HG03571 (cell line): ENCODE measurements around the gene CRPPA.
A peak's percentile ranks its signal among the peaks of the same experiment; 100 is the strongest.
"Not testable (repeated sequence)": the region's sequence is repeated elsewhere in the genome, so short reads cannot be mapped to it uniquely, and the experiment has no call there.

Experiments
- ATAC-seq: cut with Tn5 transposase; IDR thresholded peaks from one replicate; pipeline ENCODE4 v1.9.1; 2021; ENCODE audit not compliant: unreplicated experiment

Gene CRPPA

GRCh38 chr7:16421333-16422102 lies at the start of gene CRPPA:
Gene CRPPA, minus strand, starts transcription at chr7:16421538. Its CDS starts 216 bp downstream, at chr7:16421322.
- peak; percentile 39 for ATAC-seq

- ATAC-seq = no peak
Observed at GRCh38 chr7:16465469-16466361, 44.4 kb upstream of the CRPPA start, which contains the start of gene SOSTDC1. Gene SOSTDC1, minus strand, starts transcription at chr7:16465738. Its CDS starts 70 bp downstream, at chr7:16465668.

DNA sequence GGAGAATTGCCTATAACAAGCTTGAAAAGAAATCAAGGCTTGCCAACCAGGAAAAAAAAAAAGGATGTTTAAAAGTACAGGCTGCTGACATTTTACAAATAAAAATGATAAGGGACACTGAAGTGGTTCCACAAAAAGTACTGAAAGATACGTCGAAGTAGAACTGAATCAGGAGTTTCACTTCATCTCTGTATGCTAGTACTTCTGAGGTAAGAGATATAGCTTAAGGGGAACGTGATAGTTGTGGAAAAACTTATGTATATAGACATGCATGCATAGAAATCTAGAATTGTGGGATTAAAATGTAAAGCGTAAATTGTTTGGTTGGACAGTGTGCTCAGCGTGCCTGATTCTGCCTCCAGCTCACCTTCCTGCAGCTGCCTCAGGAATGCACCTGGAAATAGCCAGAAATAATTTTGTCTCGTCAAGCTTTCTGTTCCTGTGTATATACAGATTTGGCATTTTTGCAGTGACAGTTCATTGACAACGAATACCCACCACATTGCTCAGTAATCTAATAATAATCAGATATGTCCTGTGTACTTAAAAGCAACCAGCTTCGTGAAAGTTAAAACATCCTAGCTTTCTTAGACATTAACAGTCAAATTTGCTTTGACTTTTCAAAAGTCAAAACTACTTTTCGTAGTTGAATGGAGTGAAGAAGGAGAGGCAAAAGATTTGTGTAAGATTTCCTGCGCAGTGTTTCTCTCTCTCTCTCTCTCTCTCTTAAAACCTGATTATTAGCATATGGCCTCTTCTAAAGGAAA lies 42.8 kb upstream of the CRPPA start:
- ATAC-seq = no peak

- no peak for ATAC-seq
Observed at GRCh38 chr7:16463520-16463919, 42.2 kb upstream of the CRPPA start.

DNA sequence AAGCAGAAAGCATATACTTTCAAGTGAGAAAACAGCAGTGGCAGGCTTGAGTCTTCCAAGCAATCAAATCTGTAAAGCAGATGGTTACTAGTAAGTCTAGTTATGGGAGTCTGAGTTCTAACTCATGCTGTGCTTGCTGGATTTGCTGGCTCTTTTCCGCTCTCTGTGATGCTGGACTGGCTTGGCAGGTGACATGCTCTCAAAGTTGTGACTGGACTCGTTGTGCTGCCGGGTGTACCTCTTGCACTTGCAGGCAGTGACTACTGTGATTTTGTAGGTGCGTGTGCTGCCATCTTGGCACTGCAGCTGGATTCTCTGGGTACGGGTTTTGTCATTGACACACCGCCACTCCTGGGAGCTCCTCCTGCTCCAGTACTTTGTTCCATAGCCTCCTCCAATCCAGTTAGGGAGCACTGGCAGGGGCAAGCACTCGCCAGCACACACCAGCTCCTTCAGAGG lies 41.1 kb upstream of the CRPPA start:
- no peak for ATAC-seq

GRCh38 chr7:16460789-16461493 lies 39.6 kb upstream of the CRPPA start:
- no peak for ATAC-seq

GRCh38 chr7:16456303-16456702 lies 35.0 kb upstream of the CRPPA start:
- not testable (repeated sequence) for ATAC-seq

DNA sequence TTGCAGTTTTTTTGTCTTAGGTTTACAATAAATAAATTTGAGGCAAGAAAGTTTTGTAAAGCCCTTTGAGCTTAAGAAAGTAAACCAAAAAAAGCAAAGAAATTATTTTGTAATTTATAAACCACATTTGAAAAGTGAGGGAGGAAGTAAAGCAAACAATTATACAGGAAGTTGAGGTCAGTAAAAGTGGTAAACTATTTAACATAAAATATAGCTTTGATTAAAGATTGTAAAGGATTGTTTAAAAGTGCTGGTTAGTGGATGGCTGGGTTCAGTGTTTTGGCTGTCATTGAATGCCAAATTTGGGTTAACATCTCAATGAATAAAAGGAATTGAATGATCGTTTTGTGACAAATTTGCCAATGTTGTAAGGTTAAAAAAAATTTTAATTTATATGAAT lies 34.3 kb upstream of the CRPPA start:
- no peak for ATAC-seq

- no peak for ATAC-seq
Observed at GRCh38 chr7:16450366-16450765, 29.0 kb upstream of the CRPPA start.

GRCh38 chr7:16447876-16448275 lies 26.5 kb upstream of the CRPPA start:
- no peak for ATAC-seq

- ATAC-seq = no peak
Observed at GRCh38 chr7:16446508-16446907, 25.2 kb upstream of the CRPPA start.

- not testable (repeated sequence) for ATAC-seq
Observed at GRCh38 chr7:16443871-16444270, 22.5 kb upstream of the CRPPA start.

DNA sequence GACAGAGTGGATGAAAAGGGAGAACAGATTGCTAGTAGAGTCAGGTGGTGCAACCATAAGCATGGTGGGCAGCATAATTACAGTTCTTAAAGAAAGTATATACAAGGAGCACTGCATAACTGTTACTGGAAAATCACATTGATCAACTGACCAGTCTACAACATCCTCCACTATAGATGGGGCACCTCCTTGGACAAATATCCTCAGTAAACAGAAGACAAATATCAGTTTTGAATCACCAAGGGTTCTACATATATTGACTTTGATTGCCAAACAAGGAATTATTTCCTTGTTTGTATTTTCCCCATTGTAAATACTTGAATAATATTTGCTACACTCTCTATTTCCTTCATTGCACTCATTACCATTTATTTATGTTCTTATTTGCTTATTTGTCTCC lies 17.6 kb upstream of the CRPPA start:
- ATAC-seq = no peak

DNA sequence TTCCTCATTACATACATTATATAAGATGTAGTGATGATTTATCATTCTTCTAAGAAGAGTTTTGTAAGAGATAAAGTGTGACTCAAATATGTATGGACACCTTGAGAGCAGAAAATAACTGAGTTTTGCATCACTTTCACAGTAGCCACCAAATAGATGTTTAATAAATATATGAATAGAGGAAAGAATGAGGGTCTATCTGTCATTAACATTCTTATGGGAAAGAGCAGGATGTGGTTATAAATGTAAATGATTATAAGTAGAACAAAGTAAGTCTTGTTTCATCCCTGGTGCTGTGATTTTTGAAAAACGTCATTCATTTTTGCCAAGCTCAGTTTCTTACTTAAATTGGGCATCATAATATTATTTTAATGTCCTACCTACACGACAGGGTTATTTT lies 15.0 kb upstream of the CRPPA start:
- no peak for ATAC-seq

- ATAC-seq = no peak
Observed at GRCh38 chr7:16433568-16434122, 12.3 kb upstream of the CRPPA start.

DNA sequence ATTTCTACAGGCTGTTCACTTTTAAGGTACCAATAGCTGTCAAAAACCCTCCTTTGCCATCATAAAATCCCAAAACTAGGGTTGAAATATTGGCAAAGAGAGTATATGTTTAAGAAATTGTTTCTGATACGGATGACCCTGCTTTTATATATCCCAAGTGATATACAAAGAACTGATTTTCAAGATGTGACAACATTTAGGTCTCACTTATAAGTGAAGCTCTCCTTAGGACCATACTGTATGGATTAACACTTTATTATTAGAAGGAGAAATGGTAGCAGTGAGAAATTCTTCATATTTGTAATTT lies 11.0 kb upstream of the CRPPA start:
- ATAC-seq = no peak

DNA sequence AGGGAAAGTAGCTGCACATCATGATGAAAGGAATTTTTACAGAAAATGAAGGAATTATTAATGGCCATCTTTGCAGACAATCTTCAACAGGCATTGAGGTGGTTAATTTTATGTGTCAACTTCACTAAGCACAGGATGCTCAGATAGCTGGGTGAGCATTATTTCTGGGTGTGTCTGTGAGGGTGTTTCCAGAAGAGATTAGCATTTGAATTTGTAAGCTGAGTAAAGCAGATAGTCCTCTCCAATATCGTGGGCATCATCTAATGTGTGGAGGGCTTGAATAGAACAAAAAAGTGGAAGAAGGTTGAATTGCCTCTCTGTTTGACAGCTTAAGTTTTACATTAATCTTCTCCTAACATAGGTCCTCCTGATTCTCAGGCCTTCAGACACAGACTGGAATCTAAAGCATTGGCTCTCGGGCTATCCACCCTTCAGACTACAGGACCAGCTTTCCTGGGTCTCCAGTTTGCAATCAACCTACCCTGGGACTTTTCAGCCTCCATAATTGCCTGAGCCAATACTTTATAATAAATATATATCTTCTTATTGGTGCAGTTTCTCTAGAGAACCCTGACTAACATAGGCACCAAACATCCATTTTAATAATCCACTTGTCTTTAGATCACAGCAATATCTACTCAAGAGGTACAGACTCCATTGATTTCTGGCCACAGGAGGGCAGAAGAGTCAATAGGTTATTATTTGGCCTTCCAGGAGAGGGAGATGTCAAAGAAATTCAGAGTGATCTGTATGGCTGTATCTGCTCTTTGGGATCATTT lies 10.5 kb upstream of the CRPPA start:
- peak; percentile 58 for ATAC-seq

GRCh38 chr7:16430133-16430532 lies 8.8 kb upstream of the CRPPA start:
- no peak for ATAC-seq

GRCh38 chr7:16428672-16429071 lies 7.3 kb upstream of the CRPPA start:
- no peak for ATAC-seq

GRCh38 chr7:16428182-16428581 lies 6.8 kb upstream of the CRPPA start:
- ATAC-seq = no peak
